ENCODE data around the gene FKBP2.

DNA sequence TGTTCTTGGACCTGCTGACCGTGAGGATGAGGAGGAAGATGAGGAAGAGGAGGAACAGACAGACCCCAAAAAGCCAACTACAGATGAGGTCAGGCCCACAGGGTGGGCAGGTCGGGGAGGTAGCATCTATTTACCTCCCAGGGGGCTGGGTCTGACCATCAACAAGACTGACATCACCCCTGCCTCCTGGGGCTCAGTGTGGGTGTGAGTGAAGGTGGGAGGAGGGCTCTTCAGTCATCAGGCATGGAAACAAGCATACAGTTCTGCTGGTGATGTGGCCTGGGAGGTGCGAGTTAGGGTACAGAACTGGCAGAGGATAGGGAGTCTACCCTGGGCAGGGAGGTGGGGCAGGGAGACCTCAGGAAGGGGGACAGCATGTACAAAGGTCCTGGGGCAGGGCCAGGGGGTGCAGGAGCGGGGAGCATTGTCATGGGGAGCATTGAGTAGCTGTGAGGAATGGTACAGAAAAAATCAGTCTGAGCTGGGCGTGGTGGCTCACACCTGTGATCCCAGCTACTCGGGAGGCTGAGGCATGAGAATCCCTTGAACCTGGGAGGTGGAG, 19.3 kb downstream of the FKBP2 start:
- TF ChIP-seq, protein P1, sequence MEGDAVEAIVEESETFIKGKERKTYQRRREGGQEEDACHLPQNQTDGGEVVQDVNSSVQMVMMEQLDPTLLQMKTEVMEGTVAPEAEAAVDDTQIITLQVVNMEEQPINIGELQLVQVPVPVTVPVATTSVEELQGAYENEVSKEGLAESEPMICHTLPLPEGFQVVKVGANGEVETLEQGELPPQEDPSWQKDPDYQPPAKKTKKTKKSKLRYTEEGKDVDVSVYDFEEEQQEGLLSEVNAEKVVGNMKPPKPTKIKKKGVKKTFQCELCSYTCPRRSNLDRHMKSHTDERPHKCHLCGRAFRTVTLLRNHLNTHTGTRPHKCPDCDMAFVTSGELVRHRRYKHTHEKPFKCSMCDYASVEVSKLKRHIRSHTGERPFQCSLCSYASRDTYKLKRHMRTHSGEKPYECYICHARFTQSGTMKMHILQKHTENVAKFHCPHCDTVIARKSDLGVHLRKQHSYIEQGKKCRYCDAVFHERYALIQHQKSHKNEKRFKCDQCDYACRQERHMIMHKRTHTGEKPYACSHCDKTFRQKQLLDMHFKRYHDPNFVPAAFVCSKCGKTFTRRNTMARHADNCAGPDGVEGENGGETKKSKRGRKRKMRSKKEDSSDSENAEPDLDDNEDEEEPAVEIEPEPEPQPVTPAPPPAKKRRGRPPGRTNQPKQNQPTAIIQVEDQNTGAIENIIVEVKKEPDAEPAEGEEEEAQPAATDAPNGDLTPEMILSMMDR (IDR thresholded peaks at IDR 0.05) = no peak
- TF ChIP-seq, protein P2, sequence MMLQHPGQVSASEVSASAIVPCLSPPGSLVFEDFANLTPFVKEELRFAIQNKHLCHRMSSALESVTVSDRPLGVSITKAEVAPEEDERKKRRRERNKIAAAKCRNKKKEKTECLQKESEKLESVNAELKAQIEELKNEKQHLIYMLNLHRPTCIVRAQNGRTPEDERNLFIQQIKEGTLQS (CRISPR knock-in tag; conservative IDR thresholded peaks at IDR 0.05) = no peak
- TF ChIP-seq, protein P3, sequence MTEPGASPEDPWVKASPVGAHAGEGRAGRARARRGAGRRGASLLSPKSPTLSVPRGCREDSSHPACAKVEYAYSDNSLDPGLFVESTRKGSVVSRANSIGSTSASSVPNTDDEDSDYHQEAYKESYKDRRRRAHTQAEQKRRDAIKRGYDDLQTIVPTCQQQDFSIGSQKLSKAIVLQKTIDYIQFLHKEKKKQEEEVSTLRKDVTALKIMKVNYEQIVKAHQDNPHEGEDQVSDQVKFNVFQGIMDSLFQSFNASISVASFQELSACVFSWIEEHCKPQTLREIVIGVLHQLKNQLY (CRISPR knock-in tag; IDR thresholded peaks at IDR 0.05) = no peak
- no peak for TF ChIP-seq CBFB (CRISPR knock-in tag; IDR thresholded peaks at IDR 0.05; ENCODE audit: low read depth)
- TF ChIP-seq ELF4 (CRISPR knock-in tag; IDR thresholded peaks at IDR 0.05; ENCODE audit: low read depth) = no peak
- TF ChIP-seq ATF1 (CRISPR knock-in tag; IDR thresholded peaks at IDR 0.05) = no peak
- no peak for TF ChIP-seq SMAD3 (CRISPR knock-in tag; IDR thresholded peaks at IDR 0.05; ENCODE audit: borderline replicate concordance)
- TF ChIP-seq, protein P4, sequence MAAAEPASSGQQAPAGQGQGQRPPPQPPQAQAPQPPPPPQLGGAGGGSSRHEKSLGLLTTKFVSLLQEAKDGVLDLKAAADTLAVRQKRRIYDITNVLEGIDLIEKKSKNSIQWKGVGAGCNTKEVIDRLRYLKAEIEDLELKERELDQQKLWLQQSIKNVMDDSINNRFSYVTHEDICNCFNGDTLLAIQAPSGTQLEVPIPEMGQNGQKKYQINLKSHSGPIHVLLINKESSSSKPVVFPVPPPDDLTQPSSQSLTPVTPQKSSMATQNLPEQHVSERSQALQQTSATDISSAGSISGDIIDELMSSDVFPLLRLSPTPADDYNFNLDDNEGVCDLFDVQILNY (CRISPR knock-in tag; IDR thresholded peaks at IDR 0.05) = no peak
- TF ChIP-seq ZNF416 (CRISPR knock-in tag; IDR thresholded peaks at IDR 0.05) = no peak
- no peak for TF ChIP-seq TEAD1 (CRISPR knock-in tag; IDR thresholded peaks at IDR 0.05)
- no peak for TF ChIP-seq FOXK1 (CRISPR knock-in tag; IDR thresholded peaks at IDR 0.05)

Data from WTC11 (cell line).